ENCODE measurements around the gene ZNF385B. TPM values are rescaled to one million over a fixed set of nuclear protein-coding genes. Genes with fewer than 3 reads are reported as not detected.

ZNF385B gene
- polyA plus RNA-seq, 1 donor from 2014 or later, result 0.31 TPM

DNA sequence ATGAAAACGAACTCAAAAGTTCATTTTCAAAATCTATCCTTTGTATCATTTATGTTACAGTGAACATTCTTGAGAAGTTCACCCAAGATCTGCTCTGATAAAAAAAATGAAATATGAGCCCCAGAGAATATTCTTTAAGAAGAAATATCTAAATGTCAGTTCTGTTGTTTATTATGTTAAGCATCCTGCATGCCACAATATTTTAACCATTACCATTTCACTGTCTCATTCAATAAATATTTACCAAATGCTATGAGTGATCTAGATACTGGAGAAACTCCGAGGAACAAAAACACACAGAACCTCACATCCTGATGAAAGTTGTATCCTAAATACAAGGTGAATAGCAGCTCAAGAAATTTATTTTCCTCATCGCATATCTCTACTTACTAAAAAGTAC lies 170.2 kb downstream of the ZNF385B start:
- Histone ChIP-seq H3K4me2 (ENCODE audit: low read length) (no peak overlapping the region), H2AFZ (ENCODE audit: low read depth, low read length) (no peak overlapping the region), H3K9me3 (ENCODE audit: low read length) (peaks cover 5% of the 10 kb centered on the region), H3F3A (ENCODE audit: insufficient read depth, low read length, poor library complexity, severe bottlenecking) (no peaks in the 10 kb centered on the region), H4K20me1 (ENCODE audit: insufficient read depth) (no peaks in the 10 kb centered on the region), H3K36me3 (ENCODE audit: insufficient read depth, low read length) (no peaks in the 10 kb centered on the region), H3K9me2 (ENCODE audit: insufficient read depth, low read length) (no peaks in the 10 kb centered on the region), H3K9ac (ENCODE audit: low read length) (no peak overlapping the region), H3K79me2 (replicated peaks; ENCODE audit: insufficient read depth, low read length) (no peaks in the 10 kb centered on the region), H3K4me3 (ENCODE audit: low read length) (no peak overlapping the region), H3K27ac (ENCODE audit: low read length) (no peak overlapping the region), H3K27me3 (ENCODE audit: insufficient read depth, low read depth, low read length) (no peaks in the 10 kb centered on the region)
- no peak for TF ChIP-seq RAD21 (conservative IDR thresholded peaks at IDR 0.05)
- no peak for TF ChIP-seq EP300 (conservative IDR thresholded peaks at IDR 0.05; ENCODE audit: poor library complexity, severe bottlenecking)

- Histone ChIP-seq H4K20me1 (ENCODE audit: insufficient read depth) (no peaks in the 10 kb centered on the region), H2AFZ (ENCODE audit: low read depth, low read length) (no peak overlapping the region), H3K4me2 (ENCODE audit: low read length) (no peak overlapping the region)
These were observed 174.6 kb downstream of the ZNF385B start for GRCh38 chr2:179686718-179687342.

More at GRCh38 chr2:179686718-179687342, 174.6 kb downstream of the ZNF385B start:
- Histone ChIP-seq H3K27me3 (ENCODE audit: insufficient read depth, low read depth, low read length) (no peaks in the 10 kb centered on the region), H3K9me2 (ENCODE audit: insufficient read depth, low read length) (no peaks in the 10 kb centered on the region), H3K27ac (ENCODE audit: low read length) (no peak overlapping the region), H3K79me2 (replicated peaks; ENCODE audit: insufficient read depth, low read length) (no peaks in the 10 kb centered on the region), H3K4me3 (ENCODE audit: low read length) (no peak overlapping the region), H3K9me3 (ENCODE audit: low read length) (no peaks in the 10 kb centered on the region), H3F3A (ENCODE audit: insufficient read depth, low read length, poor library complexity, severe bottlenecking) (no peaks in the 10 kb centered on the region), H3K36me3 (ENCODE audit: insufficient read depth, low read length) (no peaks in the 10 kb centered on the region), H3K9ac (ENCODE audit: low read length) (no peak overlapping the region)
- TF ChIP-seq POLR2AphosphoS5 (IDR thresholded peaks at IDR 0.05) (no peak), EP300 (conservative IDR thresholded peaks at IDR 0.05; ENCODE audit: poor library complexity, severe bottlenecking) (no peak), RAD21 (conservative IDR thresholded peaks at IDR 0.05) (no peak), EZH2 (IDR thresholded peaks at IDR 0.05; ENCODE audit: borderline replicate concordance, insufficient read depth, low read length, poor library complexity, severe bottlenecking) (no peak), MXI1 (conservative IDR thresholded peaks at IDR 0.05; ENCODE audit: poor library complexity, severe bottlenecking) (no peak), SMC3 (conservative IDR thresholded peaks at IDR 0.05; ENCODE audit: poor library complexity) (no peak), REST (IDR thresholded peaks at IDR 0.05; ENCODE audit: borderline replicate concordance) (no peak)
- TF ChIP-seq, protein P1, sequence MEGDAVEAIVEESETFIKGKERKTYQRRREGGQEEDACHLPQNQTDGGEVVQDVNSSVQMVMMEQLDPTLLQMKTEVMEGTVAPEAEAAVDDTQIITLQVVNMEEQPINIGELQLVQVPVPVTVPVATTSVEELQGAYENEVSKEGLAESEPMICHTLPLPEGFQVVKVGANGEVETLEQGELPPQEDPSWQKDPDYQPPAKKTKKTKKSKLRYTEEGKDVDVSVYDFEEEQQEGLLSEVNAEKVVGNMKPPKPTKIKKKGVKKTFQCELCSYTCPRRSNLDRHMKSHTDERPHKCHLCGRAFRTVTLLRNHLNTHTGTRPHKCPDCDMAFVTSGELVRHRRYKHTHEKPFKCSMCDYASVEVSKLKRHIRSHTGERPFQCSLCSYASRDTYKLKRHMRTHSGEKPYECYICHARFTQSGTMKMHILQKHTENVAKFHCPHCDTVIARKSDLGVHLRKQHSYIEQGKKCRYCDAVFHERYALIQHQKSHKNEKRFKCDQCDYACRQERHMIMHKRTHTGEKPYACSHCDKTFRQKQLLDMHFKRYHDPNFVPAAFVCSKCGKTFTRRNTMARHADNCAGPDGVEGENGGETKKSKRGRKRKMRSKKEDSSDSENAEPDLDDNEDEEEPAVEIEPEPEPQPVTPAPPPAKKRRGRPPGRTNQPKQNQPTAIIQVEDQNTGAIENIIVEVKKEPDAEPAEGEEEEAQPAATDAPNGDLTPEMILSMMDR (IDR thresholded peaks at IDR 0.05; ENCODE audit: poor library complexity, severe bottlenecking), result no peak

Measured in neural cell (in vitro differentiated cells).